GM12874 (cell line): ENCODE measurements around the gene DNAJC15.

Source experiments
- TF ChIP-seq, protein P1 (sequence below): IDR thresholded peaks from 2 replicates; pipeline ENCODE4 v1.5.1; 2011; ENCODE audit warnings: low read depth, mild to moderate bottlenecking, control low read depth, low read length, moderate library complexity; ENCODE audit not compliant: insufficient read depth

DNAJC15 gene

DNA sequence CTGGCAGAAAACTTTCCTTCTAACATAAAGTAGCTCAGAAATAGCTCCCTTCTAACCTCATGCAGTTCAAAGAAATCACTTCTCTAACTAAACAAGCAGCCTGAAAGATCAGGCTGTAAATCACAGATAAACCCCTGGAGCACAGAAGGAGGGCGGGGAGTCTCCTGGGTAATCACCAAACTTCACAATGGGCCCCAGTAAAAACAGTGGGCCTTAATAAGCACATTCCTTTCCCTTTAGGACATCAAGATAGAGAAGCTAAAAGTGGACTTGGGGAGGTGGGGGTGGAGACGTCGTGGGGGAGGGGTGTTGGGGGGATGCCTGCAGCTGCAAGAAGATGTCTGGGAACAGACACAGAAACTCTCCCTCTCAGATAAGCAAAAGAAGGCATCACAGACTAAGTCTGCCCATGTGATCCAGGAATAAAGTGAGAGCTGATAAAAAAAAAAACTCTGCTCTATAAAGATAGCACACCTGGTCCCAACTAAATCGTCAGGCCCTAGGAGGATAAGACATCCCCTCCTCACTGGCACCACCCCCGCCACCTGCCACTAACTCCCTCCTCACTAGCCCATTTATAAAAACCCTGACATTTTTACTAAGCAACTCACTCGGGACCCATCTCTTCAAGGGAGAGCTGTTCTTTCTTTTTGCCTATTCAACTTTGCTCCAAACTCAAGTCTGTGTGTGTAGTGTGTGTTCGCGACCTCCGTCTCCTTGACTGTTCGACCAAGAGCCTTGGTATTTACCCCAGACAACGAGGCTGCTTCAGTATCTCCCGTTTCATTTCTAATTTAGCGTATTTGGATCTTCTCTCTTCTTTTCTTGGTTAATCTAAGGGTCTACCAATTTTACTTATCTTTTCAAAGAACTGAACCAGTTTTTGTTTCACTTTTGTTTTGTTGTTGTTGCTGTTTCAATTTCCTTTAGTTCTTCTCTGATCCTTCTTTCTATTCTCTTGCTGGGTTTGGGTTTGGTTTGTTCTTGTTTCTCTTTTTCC lies 31.7 kb downstream of the DNAJC15 start:
- TF ChIP-seq, protein P1, sequence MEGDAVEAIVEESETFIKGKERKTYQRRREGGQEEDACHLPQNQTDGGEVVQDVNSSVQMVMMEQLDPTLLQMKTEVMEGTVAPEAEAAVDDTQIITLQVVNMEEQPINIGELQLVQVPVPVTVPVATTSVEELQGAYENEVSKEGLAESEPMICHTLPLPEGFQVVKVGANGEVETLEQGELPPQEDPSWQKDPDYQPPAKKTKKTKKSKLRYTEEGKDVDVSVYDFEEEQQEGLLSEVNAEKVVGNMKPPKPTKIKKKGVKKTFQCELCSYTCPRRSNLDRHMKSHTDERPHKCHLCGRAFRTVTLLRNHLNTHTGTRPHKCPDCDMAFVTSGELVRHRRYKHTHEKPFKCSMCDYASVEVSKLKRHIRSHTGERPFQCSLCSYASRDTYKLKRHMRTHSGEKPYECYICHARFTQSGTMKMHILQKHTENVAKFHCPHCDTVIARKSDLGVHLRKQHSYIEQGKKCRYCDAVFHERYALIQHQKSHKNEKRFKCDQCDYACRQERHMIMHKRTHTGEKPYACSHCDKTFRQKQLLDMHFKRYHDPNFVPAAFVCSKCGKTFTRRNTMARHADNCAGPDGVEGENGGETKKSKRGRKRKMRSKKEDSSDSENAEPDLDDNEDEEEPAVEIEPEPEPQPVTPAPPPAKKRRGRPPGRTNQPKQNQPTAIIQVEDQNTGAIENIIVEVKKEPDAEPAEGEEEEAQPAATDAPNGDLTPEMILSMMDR, result no peak

DNA sequence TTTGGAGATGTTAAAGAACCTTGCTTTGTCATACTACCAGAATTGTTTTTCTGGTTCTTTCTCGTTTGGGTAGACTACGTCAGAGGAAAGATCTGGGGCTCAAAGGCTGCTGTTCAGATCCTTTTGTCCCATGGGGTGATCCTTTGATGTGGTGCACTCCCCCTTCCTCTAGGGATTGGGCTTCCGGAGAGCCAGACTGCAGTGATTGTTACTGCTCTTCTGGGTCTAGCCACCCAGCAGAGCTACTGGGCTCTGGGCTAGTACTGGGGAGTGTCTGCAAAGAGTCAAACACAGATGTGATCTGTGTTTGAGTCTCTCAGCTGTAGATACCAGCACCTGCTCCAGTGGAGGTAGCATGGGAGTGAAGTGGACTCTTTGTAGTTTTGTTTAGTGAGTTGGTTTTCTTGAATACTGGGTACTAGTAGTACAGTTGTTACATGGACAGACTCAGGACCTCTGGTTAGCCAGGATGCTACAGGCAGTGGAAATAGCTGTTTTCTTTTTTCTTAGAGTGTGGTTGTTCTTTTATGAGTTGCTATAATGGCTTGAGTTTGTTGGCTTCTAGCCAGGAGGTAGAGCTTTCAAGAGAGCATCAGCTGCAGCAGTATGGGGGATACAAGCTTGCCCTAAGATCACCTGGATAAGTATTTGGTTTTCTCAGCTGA lies 34.4 kb downstream of the DNAJC15 start:
- TF ChIP-seq, protein P1, result no peak

DNA sequence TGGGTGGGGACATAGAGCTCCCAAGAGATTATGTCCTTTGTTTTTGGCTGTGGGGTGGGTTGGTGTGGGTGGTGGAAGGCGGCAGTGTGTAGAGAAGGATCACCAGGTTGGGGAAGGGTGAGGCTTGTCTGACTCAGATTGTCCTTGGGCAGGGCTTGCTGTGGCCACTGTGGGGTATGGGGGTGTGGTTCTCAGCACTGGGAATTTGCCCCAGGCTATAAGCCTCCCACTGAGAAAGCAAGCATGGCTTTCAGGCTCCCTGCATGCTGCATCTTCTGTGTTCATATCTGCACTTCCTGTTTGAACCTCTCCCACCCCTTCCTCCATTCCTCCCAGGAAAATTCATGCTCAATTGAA lies 34.9 kb downstream of the DNAJC15 start:
- TF ChIP-seq, protein P1, result no peak

DNA sequence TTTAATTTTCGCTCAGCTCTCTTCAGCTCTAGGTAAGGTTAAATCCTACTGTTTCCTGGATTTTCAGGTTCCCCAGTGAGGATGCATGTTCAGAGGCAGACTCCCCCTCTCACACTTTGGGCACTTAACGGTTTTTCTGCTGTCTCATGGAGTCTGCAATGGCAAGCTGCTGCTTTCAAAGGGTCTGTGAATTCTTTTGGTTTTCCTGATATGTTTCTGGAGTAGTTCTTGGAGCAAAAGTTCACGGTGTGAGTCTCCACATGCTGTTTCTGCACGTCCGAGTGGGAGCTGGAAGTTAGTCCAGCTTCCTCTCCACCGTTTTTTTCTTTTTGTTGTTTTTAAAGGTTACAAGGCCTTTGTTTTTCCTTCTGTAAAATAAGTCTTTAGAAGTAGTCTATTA lies 35.4 kb downstream of the DNAJC15 start:
- TF ChIP-seq, protein P1, result no peak

DNA sequence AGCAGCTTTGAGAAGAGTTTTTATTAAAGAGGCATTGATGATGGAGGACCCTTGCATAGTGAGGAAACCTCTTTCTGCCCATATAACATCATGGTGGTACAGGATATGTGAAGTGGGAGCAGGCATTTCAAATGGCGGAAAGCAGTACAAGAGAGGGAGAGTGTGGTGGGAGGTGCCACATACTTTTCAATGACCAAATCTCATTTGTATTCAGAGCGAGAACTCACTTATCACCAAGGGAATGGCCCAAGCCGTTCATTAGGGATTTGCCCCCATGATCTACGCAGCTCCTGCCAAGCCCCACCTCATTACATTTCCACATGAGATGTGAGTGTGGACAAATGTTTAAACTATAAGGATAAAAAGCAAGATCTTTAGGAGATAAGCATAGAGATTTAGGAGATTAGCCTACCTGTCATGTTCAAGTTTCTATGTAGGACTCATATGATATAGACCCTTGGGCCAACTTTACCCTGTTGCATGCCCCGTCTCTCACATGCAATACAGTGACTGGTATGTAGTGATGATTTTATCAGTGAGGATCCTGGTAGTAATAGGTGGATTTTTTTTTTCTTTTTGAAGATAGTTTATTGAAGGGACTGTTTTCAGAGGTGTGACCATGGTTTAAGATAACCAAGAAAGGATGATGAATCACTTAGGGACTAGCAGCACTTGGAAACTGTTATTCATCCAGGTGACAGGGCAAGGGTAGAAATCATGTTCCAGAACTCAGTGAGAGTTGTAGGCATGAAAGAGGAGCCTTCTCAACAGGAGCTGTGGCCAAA lies 38.3 kb downstream of the DNAJC15 start:
- TF ChIP-seq, protein P1, result no peak

DNA sequence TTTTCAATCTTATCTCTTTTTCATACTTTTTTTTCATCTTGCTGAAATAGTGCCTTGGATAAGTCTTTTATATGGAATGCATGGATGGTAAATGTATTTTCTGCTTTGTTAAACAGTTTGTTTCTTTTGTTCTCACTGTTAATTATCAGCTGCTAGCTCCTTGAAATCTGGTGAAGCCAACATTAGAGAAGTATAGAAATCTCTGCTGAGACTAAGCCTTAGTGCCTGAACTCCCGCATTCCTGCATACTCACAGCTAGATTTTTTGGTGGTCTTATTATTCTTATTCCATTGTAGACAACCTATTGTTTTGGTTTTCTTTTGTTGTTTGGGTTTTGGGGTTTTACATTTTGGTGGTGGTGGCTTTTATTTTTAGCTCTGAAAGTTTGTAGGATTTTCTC lies 48.4 kb downstream of the DNAJC15 start:
- TF ChIP-seq, protein P1, result no peak

DNA sequence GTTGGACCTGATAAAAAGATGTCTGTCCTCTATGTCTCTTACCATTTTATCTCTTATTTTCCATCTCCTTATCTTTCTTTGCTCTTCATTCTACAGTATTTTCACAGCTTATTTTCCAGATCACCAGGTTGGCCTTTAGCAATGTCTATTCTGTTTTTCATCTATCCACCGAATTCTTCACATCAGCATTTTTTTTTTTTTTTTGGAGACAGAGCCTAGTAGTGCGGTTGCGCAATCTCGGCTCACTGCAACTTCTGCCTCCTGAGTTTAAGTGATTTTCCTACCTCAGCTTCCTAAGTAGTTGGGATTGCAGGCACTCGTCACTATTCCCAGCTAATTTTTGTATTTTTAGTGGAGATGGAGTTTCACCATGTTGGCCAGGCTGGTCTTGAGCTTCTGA lies 49.0 kb downstream of the DNAJC15 start:
- TF ChIP-seq, protein P1, result no peak
